ENCODE data around the gene PARD3B. TPM values are rescaled to one million over a fixed set of nuclear protein-coding genes. Genes with fewer than 3 reads are reported as not detected.

Gene PARD3B
- total RNA-seq, 1 donor from 2014 or later, result 9.3 TPM

- DNase-seq (ENCODE audit: low spot score) (no peak), ATAC-seq (no peak)
Observed at GRCh38 chr2:205169464-205169863, 624.2 kb downstream of the PARD3B start.

- no peak for DNase-seq (ENCODE audit: low spot score)
- peak; percentile 29 for ATAC-seq
Observed at GRCh38 chr2:205170399-205170798, 625.1 kb downstream of the PARD3B start.

- DNase-seq (ENCODE audit: low spot score) (no peak), ATAC-seq (no peak)
Observed at GRCh38 chr2:205171261-205171940, 626.1 kb downstream of the PARD3B start.

GRCh38 chr2:205175831-205176230 is 630.6 kb downstream of the PARD3B start:
- no peak for ATAC-seq
- no peak for DNase-seq (ENCODE audit: low spot score)

- ATAC-seq (no peak), DNase-seq (ENCODE audit: low spot score) (no peak)
Observed at GRCh38 chr2:205176546-205176945, 631.3 kb downstream of the PARD3B start.

GRCh38 chr2:205177546-205177945 is 632.3 kb downstream of the PARD3B start:
- no peak for ATAC-seq

GRCh38 chr2:205180730-205181129 is 635.5 kb downstream of the PARD3B start:
- no peak for ATAC-seq
- no peak for DNase-seq (ENCODE audit: low spot score)

More at GRCh38 chr2:205177546-205177945, 632.3 kb downstream of the PARD3B start:
- DNase-seq (ENCODE audit: low spot score), result no peak

- ATAC-seq (no peak), DNase-seq (ENCODE audit: low spot score) (no peak)
Observed at GRCh38 chr2:205187731-205188130, 642.5 kb downstream of the PARD3B start.

- peak; percentile 56 for ATAC-seq
Observed at GRCh38 chr2:205188239-205189138, 643.2 kb downstream of the PARD3B start.

GRCh38 chr2:205189301-205189700 is 644.0 kb downstream of the PARD3B start:
- ATAC-seq (no peak), DNase-seq (ENCODE audit: low spot score) (no peak)

More at GRCh38 chr2:205188239-205189138, 643.2 kb downstream of the PARD3B start:
- peak; percentile 56 for DNase-seq (ENCODE audit: low spot score)

- DNase-seq (ENCODE audit: low spot score) (no peak), ATAC-seq (no peak)
Observed at GRCh38 chr2:205190528-205190927, 645.3 kb downstream of the PARD3B start.

- ATAC-seq (no peak), DNase-seq (ENCODE audit: low spot score) (no peak)
Observed at GRCh38 chr2:205193125-205193835, 648.0 kb downstream of the PARD3B start.

GRCh38 chr2:205193836-205194228 is 648.6 kb downstream of the PARD3B start:
- ATAC-seq, result no peak
- no peak for DNase-seq (ENCODE audit: low spot score)

GRCh38 chr2:205197468-205198139 is 652.3 kb downstream of the PARD3B start:
- ATAC-seq (no peak), DNase-seq (ENCODE audit: low spot score) (no peak)

- no peak for DNase-seq (ENCODE audit: low spot score)
- ATAC-seq, result peak; percentile 24
Observed at GRCh38 chr2:205198140-205198525, 652.9 kb downstream of the PARD3B start.

- ATAC-seq, result no peak
- no peak for DNase-seq (ENCODE audit: low spot score)
Observed at GRCh38 chr2:205199165-205199850, 654.0 kb downstream of the PARD3B start.

GRCh38 chr2:205210494-205210893 is 665.2 kb downstream of the PARD3B start:
- ATAC-seq, result no peak
- DNase-seq (ENCODE audit: low spot score), result no peak

- DNase-seq (ENCODE audit: low spot score) (no peak), ATAC-seq (no peak)
Observed at GRCh38 chr2:205212357-205212756, 667.1 kb downstream of the PARD3B start.

- no peak for DNase-seq (ENCODE audit: low spot score)
- ATAC-seq, result no peak
Observed at GRCh38 chr2:205216092-205216491, 670.8 kb downstream of the PARD3B start.

GRCh38 chr2:205216580-205216979 is 671.3 kb downstream of the PARD3B start:
- no peak for ATAC-seq
- no peak for DNase-seq (ENCODE audit: low spot score)

All from left lobe of liver (tissue), 2 donors.